Esophagus muscularis mucosa (tissue), 3 donors: ENCODE results near the gene PLXNB3.
"Not testable (repeated sequence)": the region's sequence is repeated elsewhere in the genome, so short reads cannot be mapped to it uniquely, and the experiment has no call there.

Experiments
- CTCF ChIP-seq, 3 experiments: fragments of 200-600 bp in 2 of 3; fragments of 450-650 bp in 1 of 3; sonication (generic) in 2 of 3; IDR thresholded peaks; one replicate each; pipeline ENCODE4 v1.5.1; 2017 to 2019; ENCODE audit warnings: antibody characterized with exemption in 3 of 3, mild to moderate bottlenecking in 2 of 3, moderate library complexity in 1 of 3
- POLR2A ChIP-seq: fragments of 450-650 bp; IDR thresholded peaks from one replicate; pipeline ENCODE4 v1.6.1; 2017; ENCODE audit warnings: antibody characterized with exemption, moderate library complexity, mild to moderate bottlenecking, low read depth
- POLR2AphosphoS5 ChIP-seq, 2 donors: sonication (generic); formaldehyde crosslinking; IDR thresholded peaks; one replicate each; pipeline ENCODE4 v1.6.1; 2017; ENCODE audit warnings: antibody characterized with exemption in 2 of 2

GRCh38 chrX:153743468-153744209, 20.4 kb upstream of the PLXNB3 start:
- peak in 1 of 2 donors; percentile 38 for TF ChIP-seq POLR2AphosphoS5 (IDR thresholded peaks at IDR 0.05)
- TF ChIP-seq CTCF (IDR thresholded peaks at IDR 0.05); POLR2A: not testable (repeated sequence)
